Measurements from ENCODE around the gene BCL7A.
"Not testable (repeated sequence)": the region's sequence is repeated elsewhere in the genome, so short reads cannot be mapped to it uniquely, and the experiment has no call there.

The BCL7A gene

DNA sequence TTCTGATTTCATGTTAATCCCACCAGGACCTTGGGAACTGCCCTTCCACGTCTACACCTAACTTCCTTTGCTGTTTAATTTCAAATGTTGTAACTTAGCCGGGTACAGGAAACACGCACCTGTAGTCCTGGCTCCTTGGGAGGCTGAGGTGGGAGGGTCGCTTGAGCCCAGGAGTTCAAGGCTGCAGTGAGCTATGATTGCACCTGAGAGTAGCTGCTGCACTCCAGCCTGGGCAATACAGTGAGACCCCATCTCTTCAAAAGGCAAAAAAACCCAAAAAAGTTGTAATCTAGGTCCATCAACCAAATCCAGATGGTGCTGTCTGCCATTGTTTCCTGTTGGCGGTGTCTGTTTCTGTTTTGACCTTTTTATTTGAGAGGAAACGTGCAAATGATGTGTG lies 14.5 kb downstream of the BCL7A start:
- no peak overlapping the region for H3K4me3 ChIP-seq (ENCODE audit: low read depth, low read length)
- DNase-seq (ENCODE audit: low read depth, low spot score) = no peak
- TF ChIP-seq, protein P1, sequence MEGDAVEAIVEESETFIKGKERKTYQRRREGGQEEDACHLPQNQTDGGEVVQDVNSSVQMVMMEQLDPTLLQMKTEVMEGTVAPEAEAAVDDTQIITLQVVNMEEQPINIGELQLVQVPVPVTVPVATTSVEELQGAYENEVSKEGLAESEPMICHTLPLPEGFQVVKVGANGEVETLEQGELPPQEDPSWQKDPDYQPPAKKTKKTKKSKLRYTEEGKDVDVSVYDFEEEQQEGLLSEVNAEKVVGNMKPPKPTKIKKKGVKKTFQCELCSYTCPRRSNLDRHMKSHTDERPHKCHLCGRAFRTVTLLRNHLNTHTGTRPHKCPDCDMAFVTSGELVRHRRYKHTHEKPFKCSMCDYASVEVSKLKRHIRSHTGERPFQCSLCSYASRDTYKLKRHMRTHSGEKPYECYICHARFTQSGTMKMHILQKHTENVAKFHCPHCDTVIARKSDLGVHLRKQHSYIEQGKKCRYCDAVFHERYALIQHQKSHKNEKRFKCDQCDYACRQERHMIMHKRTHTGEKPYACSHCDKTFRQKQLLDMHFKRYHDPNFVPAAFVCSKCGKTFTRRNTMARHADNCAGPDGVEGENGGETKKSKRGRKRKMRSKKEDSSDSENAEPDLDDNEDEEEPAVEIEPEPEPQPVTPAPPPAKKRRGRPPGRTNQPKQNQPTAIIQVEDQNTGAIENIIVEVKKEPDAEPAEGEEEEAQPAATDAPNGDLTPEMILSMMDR (IDR thresholded peaks at IDR 0.05; ENCODE audit: insufficient read depth, low read length, missing control alignments) = no peak
- CTCF ChIA-PET = interaction anchor here (0.8 to 2.0 kb wide), 3 partner anchors 12 to 86 kb away, joined by 3 to 7 read pairs (median 4); no protein-coding TSS in a partner anchor
- POLR2A ChIA-PET = no interaction called here

DNA sequence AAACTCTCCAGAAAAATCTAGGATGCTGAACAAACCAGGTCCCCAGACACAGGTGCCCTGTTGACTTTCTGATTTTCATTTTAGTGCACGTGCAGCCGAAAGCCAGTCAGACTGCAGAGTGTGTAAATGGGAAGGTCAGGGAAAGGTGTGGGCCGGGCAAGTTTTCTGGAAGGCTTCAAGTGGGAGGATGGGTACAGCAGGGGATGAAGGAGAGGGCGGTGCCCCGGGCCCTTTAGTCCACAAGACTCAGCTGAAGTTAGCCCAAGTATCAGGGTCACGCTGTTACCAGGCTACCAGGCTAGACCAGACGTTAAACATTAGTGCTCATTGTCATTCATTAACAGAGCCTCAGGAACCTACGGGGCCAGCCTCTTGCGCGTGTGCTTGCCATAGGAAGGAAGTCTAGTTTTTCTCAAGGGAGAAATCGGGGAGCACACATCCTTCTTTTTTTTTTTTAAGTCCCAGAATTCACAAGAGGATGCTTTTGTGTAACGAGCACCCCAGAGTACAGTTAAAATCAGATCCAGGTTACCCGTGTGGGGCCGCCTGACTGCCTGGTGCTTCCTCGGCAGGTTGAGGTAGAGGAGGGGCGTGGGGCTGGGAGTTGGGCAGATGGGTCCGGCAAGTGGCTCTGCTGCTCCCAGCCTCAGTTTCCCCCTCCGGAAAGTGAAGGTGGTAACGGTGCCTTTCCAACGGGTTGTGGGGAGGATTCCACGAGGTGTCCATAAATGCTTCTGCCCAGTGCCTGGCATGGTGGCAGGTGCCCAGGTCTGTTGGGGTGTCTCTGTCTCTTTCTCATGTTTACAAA lies 19.1 kb downstream of the BCL7A start:
- TF ChIP-seq, protein P1 (IDR thresholded peaks at IDR 0.05; ENCODE audit: insufficient read depth, low read length, missing control alignments) = no peak
- no peak for DNase-seq (ENCODE audit: low read depth, low spot score)
- CTCF ChIA-PET = interaction anchor here (1.2 to 4.4 kb wide), 2 partner anchors 9 kb away, joined by 3 to 23 read pairs; no protein-coding TSS in a partner anchor
- no peak overlapping the region for H3K4me3 ChIP-seq (ENCODE audit: low read depth, low read length)
- POLR2A ChIA-PET = no interaction called here

DNA sequence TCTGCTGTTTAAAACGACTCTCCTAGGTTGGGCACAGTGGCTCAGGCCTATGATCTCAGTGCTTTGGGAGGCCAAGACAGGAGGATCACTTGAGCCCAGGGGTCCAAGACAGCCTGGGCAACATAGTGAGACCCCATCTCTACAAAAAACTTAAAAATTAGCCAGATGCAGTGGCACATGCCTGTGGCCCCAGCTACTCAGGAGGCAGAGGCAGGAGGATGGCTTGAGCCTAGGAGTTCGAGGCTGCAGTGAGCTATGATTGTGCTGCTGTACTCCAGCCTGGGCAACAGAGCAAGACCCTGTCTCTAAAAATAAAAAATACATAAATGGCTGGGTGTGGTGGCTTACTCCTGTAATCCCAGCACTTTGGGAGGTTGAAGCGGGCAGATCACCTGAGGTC lies 19.8 kb downstream of the BCL7A start:
- CTCF ChIA-PET = interaction anchor here (2.7 to 4.4 kb wide), 2 partner anchors 10 to 81 kb away, joined by 10 to 23 read pairs; no protein-coding TSS in a partner anchor
- H3K4me3 ChIP-seq (ENCODE audit: low read depth, low read length); POLR2A ChIA-PET; DNase-seq (ENCODE audit: low read depth, low spot score): not testable (repeated sequence)

DNA sequence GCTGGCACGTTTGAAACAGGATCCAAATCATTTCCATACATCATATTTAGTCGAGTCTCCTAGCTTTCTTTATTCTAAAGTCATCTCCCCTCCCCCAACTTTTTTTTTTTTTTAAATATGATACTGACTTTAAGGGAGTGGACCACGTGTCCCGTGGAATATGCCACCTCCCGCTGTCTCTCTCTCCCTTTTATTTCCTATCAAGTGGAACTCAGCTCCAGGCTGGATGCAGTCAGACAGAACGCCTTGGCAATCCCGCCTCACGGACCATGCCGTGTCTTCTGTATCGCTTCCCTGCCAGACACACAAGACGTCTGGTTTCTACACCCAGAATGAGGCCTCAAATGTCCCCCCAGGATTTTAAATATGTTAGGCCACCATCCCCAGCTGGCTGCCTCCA lies 21.2 kb downstream of the BCL7A start:
- TF ChIP-seq, protein P1 (IDR thresholded peaks at IDR 0.05; ENCODE audit: insufficient read depth, low read length, missing control alignments) = no peak
- no peak overlapping the region for H3K4me3 ChIP-seq (ENCODE audit: low read depth, low read length)
- POLR2A ChIA-PET = no interaction called here
- DNase-seq (ENCODE audit: low read depth, low spot score) = no peak
- CTCF ChIA-PET = interaction anchor here (0.7 to 4.4 kb wide), 4 partner anchors 12 to 80 kb away, joined by 3 to 23 read pairs (median 7); no protein-coding TSS in a partner anchor

DNA sequence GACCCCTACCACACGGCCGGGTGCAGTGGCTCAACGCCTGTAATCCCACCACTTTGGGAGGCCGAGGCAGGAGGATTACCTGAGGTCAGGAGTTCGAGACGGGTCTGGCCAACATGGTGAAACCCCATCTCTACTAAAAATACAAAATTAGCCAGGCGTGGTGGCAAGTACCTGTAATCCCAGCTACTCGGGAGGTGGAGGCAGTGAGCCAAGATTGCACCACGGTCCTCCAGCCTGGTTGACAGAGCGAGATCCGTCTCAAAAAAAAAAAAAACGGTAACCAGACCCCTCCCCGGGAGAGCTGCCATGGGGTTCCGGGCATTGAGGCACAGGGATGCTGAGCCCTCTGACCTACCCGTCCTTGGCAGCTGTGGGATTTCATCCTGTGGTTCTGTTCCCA lies 21.8 kb downstream of the BCL7A start:
- H3K4me3 ChIP-seq (ENCODE audit: low read depth, low read length) = no peak overlapping the region
- CTCF ChIA-PET = interaction anchor here (1.6 to 4.4 kb wide), 3 partner anchors 10 to 79 kb away, joined by 5 to 23 read pairs (median 10); no protein-coding TSS in a partner anchor
- DNase-seq (ENCODE audit: low read depth, low spot score) = no peak
- TF ChIP-seq, protein P1 (IDR thresholded peaks at IDR 0.05; ENCODE audit: insufficient read depth, low read length, missing control alignments) = no peak
- POLR2A ChIA-PET = no interaction called here

DNA sequence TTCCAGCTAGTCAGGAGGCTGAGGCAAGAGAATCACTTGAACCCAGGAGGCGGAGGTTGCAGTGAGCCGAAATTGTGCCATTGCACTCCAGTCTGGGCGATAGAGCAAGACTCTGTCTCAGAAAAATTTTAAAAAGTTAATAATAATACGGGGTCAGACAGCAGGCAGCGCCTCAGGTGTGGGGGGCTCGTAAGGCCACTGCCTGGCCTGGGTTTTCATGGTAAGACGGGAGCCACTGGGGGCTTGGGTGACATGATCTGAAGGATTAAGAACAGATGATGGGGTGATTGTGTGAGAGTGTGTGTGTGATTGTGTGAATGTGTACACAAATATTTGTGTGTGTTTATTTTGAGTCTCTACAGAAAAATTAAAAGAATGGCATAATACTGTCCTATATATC lies 23.6 kb downstream of the BCL7A start:
- CTCF ChIA-PET = interaction anchor here (16.8 kb wide), 1 partner anchor 78 kb away, joined by 504 read pairs; no protein-coding TSS in a partner anchor
- no peak overlapping the region for H3K4me3 ChIP-seq (ENCODE audit: low read depth, low read length)
- DNase-seq (ENCODE audit: low read depth, low spot score) = no peak
- POLR2A ChIA-PET = no interaction called here
- TF ChIP-seq, protein P1 (IDR thresholded peaks at IDR 0.05; ENCODE audit: insufficient read depth, low read length, missing control alignments) = no peak
